ENCODE measurements around the gene SOX2. TPM values are rescaled to one million over a fixed set of nuclear protein-coding genes. Genes with fewer than 3 reads are reported as not detected.

SOX2 gene
- total RNA-seq, 4 donors from 2014 or later = 0.57 to 0.67 TPM; not detected in 2

GRCh38 chr3:181725830-181726229 is 14.1 kb downstream of the SOX2 start:
- peaks cover 0 to 65% of the 10 kb centered on the region in 2 donors for H3K27me3 ChIP-seq
- peaks cover 0 to 11% (median 0%) of the 10 kb centered on the region in 4 donors for H3K4me1 ChIP-seq
- H3K27ac ChIP-seq = no peak overlapping the region
- TF ChIP-seq POLR2A (IDR thresholded peaks at IDR 0.05) = no peak
- TF ChIP-seq CTCF (IDR thresholded peaks at IDR 0.05) = no peak
- DNase-seq = no peak
- H3K9me3 ChIP-seq = peaks cover 0 to 4% (median 0%) of the 10 kb centered on the region in 4 donors
- no peak overlapping the region for H3K4me3 ChIP-seq
- no peaks in the 10 kb centered on the region for H3K36me3 ChIP-seq

DNA sequence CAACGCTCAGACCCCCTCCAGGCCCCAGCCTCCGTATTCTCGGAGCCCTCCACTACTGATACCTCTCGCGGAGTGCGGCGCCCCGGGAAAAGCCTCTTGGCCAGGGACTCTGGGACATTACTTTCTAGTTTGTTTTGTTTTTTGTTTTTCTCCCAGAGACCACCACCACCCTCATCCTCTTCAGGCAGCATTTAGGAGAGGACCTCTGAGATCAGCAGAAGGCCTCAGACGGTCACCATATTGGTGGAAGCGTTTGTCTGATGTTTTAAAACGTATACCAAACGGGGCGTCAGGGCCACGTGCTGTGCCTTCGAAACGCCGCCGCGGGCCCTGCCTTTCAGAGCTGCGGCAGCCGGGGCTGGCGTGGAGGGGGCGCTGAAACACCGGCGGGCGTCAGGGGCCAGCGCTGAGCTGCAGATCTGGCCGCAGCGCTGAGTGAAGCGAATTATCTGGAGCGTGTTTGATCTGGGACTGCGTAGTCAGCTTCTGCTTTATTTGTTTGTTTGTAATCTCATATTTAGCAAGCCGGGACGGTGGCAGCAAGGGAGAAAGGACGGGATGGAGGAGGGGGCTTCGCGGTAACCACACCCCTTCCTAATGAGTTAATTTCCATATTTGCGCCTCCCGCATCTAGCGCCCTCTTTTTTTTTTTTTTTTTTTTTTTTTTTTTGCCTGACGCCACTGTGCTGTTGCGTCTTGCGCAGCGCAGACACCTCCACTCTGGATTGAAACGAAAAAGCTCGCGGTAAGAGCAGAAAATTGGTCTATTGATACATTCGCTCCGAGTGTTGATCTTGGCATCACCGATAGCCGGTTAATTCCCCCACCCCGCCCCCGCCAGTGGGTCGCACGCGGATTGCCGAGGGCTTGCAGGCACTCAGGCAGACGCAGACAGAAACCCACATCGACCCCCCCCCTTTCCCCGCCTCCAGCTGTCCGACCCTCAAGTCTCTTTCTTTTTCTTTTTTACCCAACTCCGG is 14.9 kb downstream of the SOX2 start:
- Histone ChIP-seq H3K27me3 (peaks cover 0 to 63% of the 10 kb centered on the region in 2 donors), H3K4me3 (peak overlapping the region; percentile 16 to 42 (median 27)), H3K27ac (no peak overlapping the region), H3K4me1 (peaks cover 0 to 11% (median 0%) of the 10 kb centered on the region in 4 donors), H3K9me3 (peaks cover 0 to 4% (median 0%) of the 10 kb centered on the region in 4 donors), H3K36me3 (no peaks in the 10 kb centered on the region)
- DNase-seq = no peak
- TF ChIP-seq POLR2A (IDR thresholded peaks at IDR 0.05) (no peak), CTCF (IDR thresholded peaks at IDR 0.05) (no peak)

DNA sequence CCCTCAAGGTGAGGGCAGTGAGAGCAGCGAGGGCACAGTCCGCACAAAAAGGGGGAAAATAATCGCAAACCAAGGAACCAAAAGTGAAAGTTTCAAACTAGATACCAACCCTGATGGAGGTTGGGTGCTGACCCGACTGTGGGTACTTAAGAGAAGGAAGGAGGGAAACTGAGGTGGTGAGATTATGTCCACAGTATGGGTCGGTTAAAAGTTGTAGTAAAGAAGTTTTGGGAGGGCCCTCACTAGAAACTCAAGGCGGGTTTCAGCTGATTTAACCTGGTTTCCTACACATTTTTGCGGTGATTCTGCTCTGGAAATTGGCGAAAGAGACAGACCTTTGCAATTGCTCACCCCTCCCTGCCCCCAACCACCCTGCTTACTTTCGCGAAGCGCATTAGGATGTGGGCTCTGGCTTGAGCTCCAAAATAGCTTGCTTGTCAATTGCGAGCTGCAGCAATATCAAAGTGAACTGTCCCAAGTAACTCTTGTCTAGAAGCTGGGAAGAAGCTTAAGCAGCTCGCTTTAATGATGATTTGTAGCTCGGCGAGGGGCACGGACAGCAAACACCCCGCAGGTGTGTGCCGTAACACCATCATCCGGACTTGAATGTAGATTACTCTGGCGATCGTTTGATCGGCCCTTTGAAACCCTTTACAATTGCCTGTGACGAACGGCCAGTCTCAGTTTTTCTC is 15.8 kb downstream of the SOX2 start:
- Histone ChIP-seq H3K4me3 (peak overlapping the region; percentile 16 to 42 (median 27)), H3K9me3 (peaks cover 0 to 4% (median 0%) of the 10 kb centered on the region in 4 donors), H3K27me3 (peaks cover 0 to 56% of the 10 kb centered on the region in 2 donors), H3K4me1 (peaks cover 0 to 11% (median 0%) of the 10 kb centered on the region in 4 donors), H3K36me3 (no peaks in the 10 kb centered on the region), H3K27ac (no peak overlapping the region)
- TF ChIP-seq POLR2A (IDR thresholded peaks at IDR 0.05) = no peak
- no peak for TF ChIP-seq CTCF (IDR thresholded peaks at IDR 0.05)
- DNase-seq = no peak

DNA sequence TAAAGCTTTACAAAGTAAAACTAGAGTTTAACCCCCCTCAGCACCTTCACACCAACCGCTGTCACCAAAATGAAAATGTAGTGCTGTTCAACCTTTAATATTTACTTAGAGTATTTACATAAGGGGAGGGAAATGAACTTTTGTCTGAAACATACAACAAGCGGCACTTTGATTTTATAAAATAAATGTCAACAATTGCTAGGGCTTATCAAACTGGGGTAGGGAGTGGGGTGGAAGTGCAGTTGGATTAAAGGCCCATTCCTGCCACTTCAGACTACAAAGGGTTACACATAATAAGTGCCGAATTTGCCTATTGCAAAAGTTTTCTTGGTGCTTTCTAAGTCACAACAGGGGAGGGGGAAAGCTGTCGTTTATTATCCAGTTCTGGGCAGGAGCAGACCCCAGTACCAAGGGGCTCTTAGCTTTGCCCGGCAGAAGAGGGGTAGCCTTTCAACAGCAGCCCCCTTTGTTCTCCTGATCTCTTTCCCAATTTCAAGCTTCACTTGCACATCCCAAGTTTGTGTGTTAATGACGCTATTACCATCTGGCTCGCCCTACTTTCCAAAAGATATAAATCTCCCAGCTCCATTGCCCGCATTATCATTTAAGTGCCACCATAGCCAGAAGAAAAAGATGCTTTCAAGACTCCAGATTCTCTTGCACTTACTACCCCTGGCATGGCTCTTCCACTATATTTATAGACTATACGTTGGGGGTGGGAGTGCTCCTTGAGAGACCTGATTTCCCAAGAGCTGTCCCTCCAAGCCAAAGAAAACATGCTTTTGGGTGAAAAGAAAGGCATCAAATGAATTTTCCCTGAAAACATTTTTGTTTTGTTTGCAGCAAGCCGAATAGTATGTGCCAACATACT is 17.0 kb downstream of the SOX2 start:
- H3K27me3 ChIP-seq = peaks cover 0 to 44% of the 10 kb centered on the region in 2 donors
- TF ChIP-seq POLR2A (IDR thresholded peaks at IDR 0.05) (no peak), CTCF (IDR thresholded peaks at IDR 0.05) (no peak)
- no peak overlapping the region for H3K27ac ChIP-seq
- no peak for DNase-seq
- no peaks in the 10 kb centered on the region for H3K36me3 ChIP-seq
- H3K9me3 ChIP-seq = peaks cover 0 to 2% (median 0%) of the 10 kb centered on the region in 4 donors
- H3K4me1 ChIP-seq = peaks cover 0 to 11% (median 0%) of the 10 kb centered on the region in 4 donors
- H3K4me3 ChIP-seq = no peak overlapping the region

GRCh38 chr3:181729341-181729869 is 17.7 kb downstream of the SOX2 start:
- no peaks in the 10 kb centered on the region for H3K36me3 ChIP-seq
- no peak overlapping the region for H3K4me3 ChIP-seq
- TF ChIP-seq CTCF (IDR thresholded peaks at IDR 0.05) (no peak), POLR2A (IDR thresholded peaks at IDR 0.05) (no peak)
- H3K27ac ChIP-seq = no peak overlapping the region
- H3K9me3 ChIP-seq = no peaks in the 10 kb centered on the region
- no peak for DNase-seq
- H3K4me1 ChIP-seq = peaks cover 0 to 11% (median 0%) of the 10 kb centered on the region in 4 donors
- H3K27me3 ChIP-seq = peaks cover 0 to 37% of the 10 kb centered on the region in 2 donors
